DOHH2 (cell line): ENCODE results near the gene CEP41.

Source experiments
- H3F3A ChIP-seq: fragments of 200-600 bp; sonication (generic), shearing (Covaris generic); 2 replicates; pipeline ENCODE4 v1.6.0; 2016; ENCODE audit warnings: antibody characterized with exemption, mild to moderate bottlenecking; ENCODE audit not compliant: control insufficient read depth, insufficient read depth
- H3K27ac ChIP-seq: fragments of 200-600 bp; sonication (generic); 2 replicates; pipeline ENCODE4 v1.5.1; 2014; ENCODE audit warnings: low read depth, mild to moderate bottlenecking, low read length, moderate library complexity
- H3K27me3 ChIP-seq: fragments of 200-600 bp; sonication (generic); 2 replicates; pipeline ENCODE4 v1.6.1; 2014; ENCODE audit warnings: mild to moderate bottlenecking, low read length, mixed read lengths; ENCODE audit not compliant: control insufficient read depth
- H3K36me3 ChIP-seq: fragments of 200-600 bp; sonication (generic); 2 replicates; pipeline ENCODE4 v1.6.1; 2014; ENCODE audit warnings: mild to moderate bottlenecking, low read length, moderate library complexity, mixed read lengths; ENCODE audit not compliant: control insufficient read depth
- H3K4me1 ChIP-seq: fragments of 200-600 bp; sonication (generic); 2 replicates; pipeline ENCODE4 v1.6.1; 2014; ENCODE audit warnings: mild to moderate bottlenecking, low read length, mixed read lengths; ENCODE audit not compliant: control insufficient read depth
- H3K4me2 ChIP-seq: fragments of 200-600 bp; sonication (generic); 2 replicates; pipeline ENCODE4 v1.6.0; 2014; ENCODE audit warnings: mild to moderate bottlenecking, low read length, moderate library complexity
- H3K4me3 ChIP-seq: fragments of 200-600 bp; sonication (generic); 2 replicates; pipeline ENCODE4 v1.5.1; 2014; ENCODE audit warnings: mild to moderate bottlenecking, low read length, mixed read lengths
- H3K79me2 ChIP-seq: fragments of 200-600 bp; sonication (generic); 2 replicates; pipeline ENCODE4 v1.6.1; 2014; ENCODE audit warnings: mild to moderate bottlenecking, low read length, mixed read lengths; ENCODE audit not compliant: control insufficient read depth
- H3K9me2 ChIP-seq: fragments of 200-600 bp; sonication (generic); replicated peaks from 2 replicates; pipeline ENCODE4 v1.6.1; 2014; ENCODE audit warnings: mild to moderate bottlenecking, low read length, mixed read lengths; ENCODE audit not compliant: control insufficient read depth
- H3K9me3 ChIP-seq: fragments of 200-600 bp; sonication (generic); 2 replicates; pipeline ENCODE4 v1.6.1; 2014; ENCODE audit warnings: antibody characterized with exemption, low read length, mixed read lengths; ENCODE audit not compliant: control insufficient read depth, insufficient read depth
- H4K20me1 ChIP-seq: fragments of 200-600 bp; sonication (generic); 2 replicates; pipeline ENCODE4 v1.6.0; 2014; ENCODE audit warnings: low read depth, mild to moderate bottlenecking, antibody characterized with exemption, low read length, moderate library complexity; ENCODE audit not compliant: control insufficient read depth, insufficient read depth
- CTCF ChIP-seq: fragments of 200-600 bp; sonication (generic); IDR thresholded peaks from one replicate; pipeline ENCODE4 v1.5.1; 2014; ENCODE audit warnings: antibody characterized with exemption, mild to moderate bottlenecking, low read depth, low read length; ENCODE audit not compliant: poor library complexity, severe bottlenecking
- EZH2phosphoT487 ChIP-seq: fragments of 200-600 bp; sonication (generic); IDR thresholded peaks from 2 replicates; pipeline ENCODE4 v1.6.1; 2017; ENCODE audit warnings: borderline replicate concordance, mild to moderate bottlenecking, antibody characterized with exemption, low read length, moderate library complexity, mixed read lengths

Gene CEP41

GRCh38 chr7:130346941-130347340, 93.9 kb downstream of the CEP41 start:
- TF ChIP-seq EZH2phosphoT487, result no peak
- no peak for TF ChIP-seq CTCF

GRCh38 chr7:130346177-130346905, 94.5 kb downstream of the CEP41 start:
- H3K79me2 ChIP-seq, result no peaks in the 10 kb centered on the region
- no peak overlapping the region for H3K4me3 ChIP-seq
- H3K27me3 ChIP-seq, result peaks cover 2% of the 10 kb centered on the region; the same call in 1 of the 2 replicates
- no peaks in the 10 kb centered on the region for H3K9me2 ChIP-seq
- no peak overlapping the region for H3K4me2 ChIP-seq
- TF ChIP-seq EZH2phosphoT487 (no peak), CTCF (no peak)
- no peaks in the 10 kb centered on the region for H3K9me3 ChIP-seq
- H3K4me1 ChIP-seq, result no peaks in the 10 kb centered on the region
- no peaks in the 10 kb centered on the region for H4K20me1 ChIP-seq
- H3F3A ChIP-seq, result no peaks in the 10 kb centered on the region
- H3K36me3 ChIP-seq, result no peaks in the 10 kb centered on the region
- H3K27ac ChIP-seq, result no peak overlapping the region

More at GRCh38 chr7:130346941-130347340, 93.9 kb downstream of the CEP41 start:
- H3K27me3 ChIP-seq, result peaks cover 4% of the 10 kb centered on the region; the same call in 1 of the 2 replicates
- no peak overlapping the region for H3K27ac ChIP-seq
- no peaks in the 10 kb centered on the region for H3K4me1 ChIP-seq
- no peak overlapping the region for H3K4me2 ChIP-seq
- H3K36me3 ChIP-seq, result no peaks in the 10 kb centered on the region
- no peaks in the 10 kb centered on the region for H4K20me1 ChIP-seq
- H3K79me2 ChIP-seq, result no peaks in the 10 kb centered on the region
- no peaks in the 10 kb centered on the region for H3K9me2 ChIP-seq
- H3F3A ChIP-seq, result no peaks in the 10 kb centered on the region
- H3K4me3 ChIP-seq, result no peak overlapping the region
- no peaks in the 10 kb centered on the region for H3K9me3 ChIP-seq

DNA sequence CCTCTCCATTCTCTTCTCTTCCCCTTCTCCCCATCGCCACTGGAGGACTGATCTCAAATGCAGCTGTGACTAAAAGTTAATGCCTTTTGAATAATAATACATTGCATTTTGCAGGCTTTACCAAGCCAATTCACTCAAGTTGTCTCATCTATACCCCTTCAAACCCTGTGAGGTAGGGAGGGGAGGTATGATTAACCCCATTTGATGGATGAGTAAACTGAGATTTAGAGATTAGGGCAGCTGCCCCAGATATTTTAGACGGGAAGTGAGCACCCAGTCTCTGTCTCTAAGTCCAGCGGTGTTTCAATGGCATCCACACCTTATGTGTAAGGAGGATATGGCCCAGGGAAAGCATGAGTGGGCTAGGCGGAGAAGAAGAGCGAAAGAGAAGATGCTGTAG, 95.1 kb downstream of the CEP41 start:
- H3K27ac ChIP-seq, result no peak overlapping the region
- H3K36me3 ChIP-seq, result no peaks in the 10 kb centered on the region
- no peaks in the 10 kb centered on the region for H3F3A ChIP-seq
- H3K4me2 ChIP-seq, result no peak overlapping the region
- no peaks in the 10 kb centered on the region for H3K9me3 ChIP-seq
- H4K20me1 ChIP-seq, result no peaks in the 10 kb centered on the region
- H3K4me1 ChIP-seq, result no peaks in the 10 kb centered on the region
- TF ChIP-seq EZH2phosphoT487, result no peak
- TF ChIP-seq CTCF, result no peak
- no peak overlapping the region for H3K4me3 ChIP-seq
- no peaks in the 10 kb centered on the region for H3K9me2 ChIP-seq
- H3K79me2 ChIP-seq, result no peaks in the 10 kb centered on the region
- peaks cover 1% of the 10 kb centered on the region; the same call in 1 of the 2 replicates for H3K27me3 ChIP-seq
